HG03045 (cell line): ENCODE measurements around the gene GJA8.
"Not testable (repeated sequence)": the region's sequence is repeated elsewhere in the genome, so short reads cannot be mapped to it uniquely, and the experiment has no call there.

Experiments
- ATAC-seq: cut with Tn5 transposase; IDR thresholded peaks from one replicate; pipeline ENCODE4 v1.9.1; 2021; ENCODE audit warnings: mild to moderate bottlenecking, moderate library complexity; ENCODE audit not compliant: unreplicated experiment

Gene GJA8

GRCh38 chr1:147902253-147902845, at the start of gene GJA8:
Gene GJA8, plus strand, starts transcription at chr1:147902795. Its CDS starts 5,161 bp downstream, at chr1:147907956.
- no peak for ATAC-seq

- ATAC-seq, result no peak
Observed at GRCh38 chr1:147853391-147853790, 49.2 kb upstream of the GJA8 start.

DNA sequence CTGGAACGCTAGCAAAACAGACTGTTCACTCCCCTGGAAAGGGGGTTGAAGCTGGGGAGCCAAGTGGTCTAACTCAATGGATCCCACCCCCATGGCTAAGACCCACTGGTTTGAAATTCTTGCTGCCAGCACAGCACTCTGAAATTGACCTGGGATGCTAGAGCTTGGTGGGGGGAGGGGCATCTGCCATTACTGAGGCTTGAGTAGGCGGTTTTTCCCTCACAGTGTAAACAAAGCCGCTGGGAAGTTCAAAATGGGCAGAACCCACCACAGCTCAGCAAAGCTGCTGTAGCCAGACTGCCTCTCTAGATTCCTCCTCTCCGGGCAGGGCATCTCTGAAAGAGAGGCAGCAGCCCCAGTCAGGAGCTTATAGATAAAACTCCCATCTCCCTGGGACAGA, 47.6 kb upstream of the GJA8 start:
- ATAC-seq, result not testable (repeated sequence)

GRCh38 chr1:147855996-147856395, 46.6 kb upstream of the GJA8 start:
- ATAC-seq, result not testable (repeated sequence)

- not testable (repeated sequence) for ATAC-seq
Observed at GRCh38 chr1:147867204-147867603, 35.4 kb upstream of the GJA8 start.

DNA sequence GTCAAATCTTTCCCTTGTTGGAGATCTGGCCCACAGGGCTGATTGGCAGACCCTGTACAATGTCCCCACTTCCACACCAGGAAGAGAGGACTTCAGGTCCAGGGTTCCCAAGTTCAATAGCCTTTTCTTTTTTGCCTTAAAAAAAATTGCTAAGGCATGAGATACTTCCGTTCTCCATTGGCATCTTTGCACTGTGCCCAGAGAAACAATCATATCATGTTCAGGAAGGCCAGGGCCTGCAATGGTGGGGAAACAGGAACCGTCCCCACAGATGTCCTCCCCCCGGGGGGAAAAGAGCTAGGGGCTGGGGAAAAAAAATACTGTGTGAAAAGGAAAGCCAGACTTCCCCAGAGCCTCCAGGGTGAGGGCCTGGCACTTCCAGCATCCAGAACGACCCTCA, 24.6 kb upstream of the GJA8 start:
- no peak for ATAC-seq

DNA sequence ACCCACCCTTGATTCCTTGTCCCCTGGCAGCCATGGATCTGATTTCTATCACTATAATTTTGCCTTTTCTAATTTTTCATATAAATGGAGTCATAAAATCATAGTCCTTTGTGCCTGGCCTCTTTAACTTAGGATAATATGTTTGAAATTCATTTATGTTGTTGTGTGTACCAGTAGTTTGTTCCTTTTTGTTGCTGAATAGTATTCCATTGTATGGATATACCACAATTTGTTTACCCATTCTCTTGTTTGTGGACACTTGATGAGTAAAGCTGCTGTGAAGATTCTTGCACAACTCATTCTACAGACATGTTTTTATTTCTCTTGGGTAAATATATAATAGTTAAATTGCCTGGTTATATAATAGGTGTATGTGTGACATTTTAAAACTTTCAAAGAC, 22.7 kb upstream of the GJA8 start:
- ATAC-seq, result no peak

GRCh38 chr1:147882535-147882934, 20.1 kb upstream of the GJA8 start:
- no peak for ATAC-seq

DNA sequence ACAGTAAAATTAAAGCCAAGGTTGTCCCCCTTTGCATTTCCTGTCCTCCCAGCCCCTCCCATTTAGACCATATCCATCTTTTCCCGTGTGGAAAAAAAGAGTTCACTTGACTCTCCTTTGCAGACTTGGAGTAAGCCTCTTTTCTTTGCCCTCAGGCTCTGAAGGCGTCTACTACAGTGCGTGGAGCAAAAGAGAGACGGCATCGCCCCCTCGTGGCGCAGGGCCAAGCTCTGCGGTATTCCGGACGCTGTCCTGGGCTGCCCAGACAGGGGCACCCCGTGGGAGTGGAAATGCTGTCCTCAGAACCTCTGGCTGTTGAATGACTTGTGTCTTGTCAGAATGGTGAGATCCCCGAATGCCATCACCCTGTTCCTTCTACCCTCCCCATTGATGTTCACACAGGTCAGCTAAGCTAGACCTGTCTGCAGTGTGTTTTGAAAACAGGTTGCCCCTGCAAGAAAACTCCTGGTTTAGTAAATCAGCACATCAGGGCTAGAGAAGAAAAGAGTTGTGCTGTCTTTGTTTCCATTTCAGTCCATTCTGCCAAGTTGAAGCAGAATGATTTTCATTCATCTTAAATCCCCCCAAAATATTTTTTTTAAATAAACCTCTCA, 12.3 kb upstream of the GJA8 start:
- no peak for ATAC-seq

DNA sequence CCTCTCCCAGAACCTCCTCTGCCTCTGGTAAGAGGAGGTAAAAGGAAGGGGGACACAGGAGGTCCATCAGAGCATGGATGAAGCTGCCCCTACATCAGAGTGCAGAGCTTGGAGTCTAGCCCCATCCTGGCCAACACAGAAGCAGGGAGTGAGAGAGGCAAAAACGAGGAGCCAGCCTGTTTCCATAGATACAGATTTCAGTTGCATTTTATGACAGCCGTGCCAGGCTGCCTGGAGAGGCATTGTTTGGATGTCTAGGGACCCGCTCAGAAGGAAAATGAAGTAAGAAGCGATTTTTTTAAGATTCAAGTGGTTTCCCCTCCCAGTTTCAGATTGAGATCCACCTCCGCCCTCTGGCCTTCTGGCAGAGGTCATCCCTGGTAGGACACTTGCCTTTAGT, 11.5 kb upstream of the GJA8 start:
- no peak for ATAC-seq

GRCh38 chr1:147892216-147892615, 10.4 kb upstream of the GJA8 start:
- no peak for ATAC-seq

DNA sequence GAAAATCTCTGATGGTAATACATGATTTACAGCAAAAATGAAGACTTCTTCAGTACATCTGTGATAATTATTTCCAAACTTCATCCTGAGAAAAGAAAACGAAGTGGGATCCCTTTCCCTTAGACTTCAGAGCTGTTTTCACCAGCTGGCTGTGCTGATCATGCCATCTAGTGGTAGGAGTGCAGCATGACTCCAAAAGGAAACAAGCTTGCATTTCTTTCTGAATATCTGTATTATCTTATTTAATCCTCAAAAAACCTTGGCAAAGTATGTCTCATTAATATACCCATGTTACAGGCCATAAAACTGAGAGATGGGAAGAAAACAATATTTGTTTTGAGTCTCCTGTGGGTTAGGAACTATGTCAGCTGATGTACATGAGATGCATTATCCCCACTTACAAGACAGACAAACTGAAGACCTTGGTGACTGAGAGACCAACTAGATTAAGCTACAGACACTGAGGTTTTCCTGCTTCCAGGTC, 9.8 kb upstream of the GJA8 start:
- no peak for ATAC-seq

DNA sequence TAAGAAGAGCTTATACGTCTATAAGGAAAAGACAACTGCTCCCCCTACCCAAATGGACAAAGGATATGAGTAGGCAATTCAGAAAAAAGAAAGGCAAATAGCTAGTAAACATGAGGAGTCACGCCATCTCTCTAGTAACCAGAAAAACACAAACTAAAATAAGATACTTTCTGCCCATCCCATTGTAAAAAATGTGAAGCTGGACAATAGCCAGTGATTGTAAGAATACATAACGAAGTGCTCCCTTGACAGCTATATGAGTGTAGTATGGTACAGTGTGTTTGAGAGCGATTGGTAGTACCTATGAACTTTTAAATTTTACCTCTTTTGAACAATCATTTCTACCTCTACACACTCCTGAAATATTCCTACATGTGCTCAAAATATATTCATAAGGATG, 7.5 kb upstream of the GJA8 start:
- ATAC-seq, result no peak

DNA sequence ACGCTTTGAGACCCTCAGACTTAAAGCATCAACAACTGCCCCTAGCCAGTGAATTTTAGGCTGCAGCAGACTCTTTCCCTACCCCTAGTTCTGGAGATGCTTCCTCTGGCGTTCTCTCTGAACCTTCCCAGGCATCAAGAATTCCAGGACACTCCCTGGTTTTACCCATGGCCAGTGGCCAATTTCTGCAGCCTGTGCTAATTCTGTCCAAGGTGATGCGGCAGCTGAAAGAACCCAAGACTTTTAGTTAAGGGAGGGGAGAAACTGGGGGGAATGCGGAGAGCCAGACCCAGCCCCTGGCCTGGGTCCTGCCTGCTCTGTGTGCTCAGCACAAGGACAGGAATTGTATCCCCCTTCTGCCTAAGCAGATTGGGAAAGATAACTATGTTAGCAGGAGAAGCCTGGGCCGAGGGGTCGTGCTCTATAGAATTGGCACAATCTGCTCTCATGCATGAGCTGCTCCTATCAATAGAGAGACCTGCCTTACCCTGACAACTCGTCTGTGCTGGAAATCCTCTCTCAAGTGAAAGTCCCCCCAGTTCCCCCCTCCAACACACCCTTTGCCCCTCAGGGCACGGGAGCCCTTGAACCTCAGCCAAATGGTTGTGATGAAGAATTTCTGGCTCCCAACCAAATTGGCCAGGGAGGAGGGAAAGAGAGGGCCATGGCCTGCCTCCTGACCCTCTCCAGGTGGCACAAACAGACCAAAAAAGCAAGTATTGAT, 5.4 kb upstream of the GJA8 start:
- ATAC-seq, result no peak

DNA sequence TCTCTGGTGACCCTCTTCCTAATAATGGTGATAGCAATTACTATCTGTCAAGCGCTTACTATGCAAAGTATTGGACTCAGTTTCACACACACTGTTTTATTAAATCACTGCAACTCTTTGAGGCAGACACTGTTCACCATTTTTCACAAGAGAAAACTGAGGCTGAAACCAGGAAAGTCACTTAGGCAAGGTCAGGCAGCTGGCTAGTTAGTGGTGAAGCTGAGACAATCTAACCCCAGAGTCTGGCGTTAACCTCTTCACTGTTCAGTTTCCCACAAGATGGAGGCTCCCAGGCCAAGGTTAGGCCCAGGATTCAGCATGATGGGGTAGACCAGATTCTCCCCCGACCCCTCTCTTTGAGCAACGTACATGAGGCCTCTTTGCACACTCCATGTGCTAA, 4.8 kb upstream of the GJA8 start:
- no peak for ATAC-seq

GRCh38 chr1:147904726-147905125, 2.1 kb downstream of the GJA8 start:
- no peak for ATAC-seq

- ATAC-seq, result no peak
Observed at GRCh38 chr1:147907786-147908509, 5.4 kb downstream of the GJA8 start.

DNA sequence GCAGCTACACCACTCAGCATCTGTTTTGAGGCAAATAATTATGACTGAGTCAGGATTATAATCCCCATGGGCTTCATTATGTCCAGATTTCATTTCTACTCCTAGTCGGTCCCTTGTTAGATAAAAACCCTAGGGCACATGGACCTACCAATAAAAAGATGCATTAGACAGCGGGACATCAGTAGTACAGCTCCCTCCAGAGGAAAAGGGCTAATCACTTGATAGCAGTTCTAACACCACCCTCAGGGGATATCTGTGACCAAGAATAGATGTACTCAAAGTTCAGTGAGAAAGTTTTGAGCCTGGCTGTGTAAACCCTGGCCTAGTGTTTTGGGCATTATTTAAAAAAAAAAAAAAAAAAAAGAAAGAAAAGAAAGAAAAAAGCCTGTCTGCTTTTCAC, 10.0 kb downstream of the GJA8 start:
- no peak for ATAC-seq

- no peak for ATAC-seq
Observed at GRCh38 chr1:147913362-147913942, 10.9 kb downstream of the GJA8 start.

DNA sequence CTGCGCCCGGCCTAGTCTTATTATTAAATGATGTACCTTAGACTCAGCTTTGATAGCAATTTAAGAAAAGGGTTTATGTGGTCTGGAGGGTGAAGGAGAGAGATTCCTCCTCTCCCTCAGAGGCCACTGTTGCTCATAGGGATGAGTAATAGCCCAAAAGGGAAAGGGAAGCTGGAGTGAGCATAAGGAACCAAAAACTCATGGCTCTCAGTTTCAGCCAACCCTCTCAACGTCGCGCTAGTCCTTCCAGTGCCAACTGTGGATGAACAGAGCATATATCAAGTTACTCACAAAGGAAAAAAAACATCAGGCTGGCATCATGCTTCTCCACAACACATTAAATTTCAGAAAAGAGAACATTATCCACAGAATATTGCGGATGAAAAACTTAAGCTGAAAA, 17.3 kb downstream of the GJA8 start:
- ATAC-seq, result no peak

DNA sequence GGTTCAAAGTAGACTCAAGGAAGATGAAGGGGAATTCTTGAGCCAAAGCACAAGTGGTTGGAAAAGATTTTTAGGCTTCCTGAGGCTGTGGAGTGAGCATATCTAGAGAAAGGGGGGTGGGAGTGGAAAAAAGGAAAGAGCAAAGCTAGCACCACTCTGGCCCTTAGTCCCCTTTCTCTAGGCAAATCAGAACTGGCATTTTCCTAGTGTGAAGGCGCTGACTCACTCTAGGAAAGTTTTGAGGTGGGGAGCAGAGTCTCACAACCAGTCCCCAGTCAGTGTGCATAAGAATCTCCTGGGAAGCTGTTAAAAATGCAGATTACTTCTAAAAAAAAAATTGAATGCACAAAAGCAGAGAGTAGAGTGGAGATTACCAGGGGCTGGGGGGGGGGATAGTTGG, 22.2 kb downstream of the GJA8 start:
- no peak for ATAC-seq
